GM15510 (cell line): Measurements from ENCODE around the gene ETS1.

ENCODE experiments used
- POLR2A ChIP-seq: IDR thresholded peaks from 3 replicates; pipeline ENCODE4 v1.6.1; 2011; ENCODE audit warnings: borderline replicate concordance; ENCODE audit not compliant: insufficient read length; ENCODE audit errors: extremely low read depth

ETS1 gene

GRCh38 chr11:128420951-128421350 is 166.4 kb downstream of the ETS1 start:
- no peak for TF ChIP-seq POLR2A

GRCh38 chr11:128420265-128420664 is 167.1 kb downstream of the ETS1 start:
- TF ChIP-seq POLR2A = no peak

- TF ChIP-seq POLR2A = no peak
These were observed 168.2 kb downstream of the ETS1 start for GRCh38 chr11:128419012-128419767.

- no peak for TF ChIP-seq POLR2A
These were observed 169.6 kb downstream of the ETS1 start for GRCh38 chr11:128417607-128418324.

- TF ChIP-seq POLR2A = no peak
These were observed 170.4 kb downstream of the ETS1 start for GRCh38 chr11:128416976-128417375.

- TF ChIP-seq POLR2A = no peak
These were observed 171.8 kb downstream of the ETS1 start for GRCh38 chr11:128415539-128415938.

GRCh38 chr11:128412847-128413791 is 174.2 kb downstream of the ETS1 start:
- TF ChIP-seq POLR2A = peak; percentile 48

- no peak for TF ChIP-seq POLR2A
These were observed 175.5 kb downstream of the ETS1 start for GRCh38 chr11:128411812-128412211.

- no peak for TF ChIP-seq POLR2A
These were observed 176.2 kb downstream of the ETS1 start for GRCh38 chr11:128411150-128411549.

GRCh38 chr11:128409476-128409875 is 177.9 kb downstream of the ETS1 start:
- TF ChIP-seq POLR2A = no peak
